GM10248 (cell line): Measurements from ENCODE around the gene GRIA2.

Experiments
- CTCF ChIA-PET: fragments of 300-600 bp; sonication (Branson Sonifier 250); formaldehyde crosslinking; extraction: SDS; loops from one replicate; lab custom pipeline; 2021; ENCODE audit warnings: antibody characterized with exemption; lab: Yijun Ruan, JAX
- POLR2A ChIA-PET: fragments of 350-650 bp; sonication (Branson Sonifier 250); formaldehyde crosslinking; extraction: SDS; loops from one replicate; lab custom pipeline; 2020; ENCODE audit warnings: antibody characterized with exemption; lab: Yijun Ruan, JAX
- DNase-seq: peaks from one replicate; pipeline ENCODE4 v3.0.0; 2012; ENCODE audit errors: extremely low spot score
- CTCF ChIP-seq: IDR thresholded peaks from 2 replicates; pipeline ENCODE4 v1.5.1; 2012; ENCODE audit warnings: mild to moderate bottlenecking, low read depth; ENCODE audit errors: extremely low read depth, missing control alignments, control extremely low read depth

Gene GRIA2

DNA sequence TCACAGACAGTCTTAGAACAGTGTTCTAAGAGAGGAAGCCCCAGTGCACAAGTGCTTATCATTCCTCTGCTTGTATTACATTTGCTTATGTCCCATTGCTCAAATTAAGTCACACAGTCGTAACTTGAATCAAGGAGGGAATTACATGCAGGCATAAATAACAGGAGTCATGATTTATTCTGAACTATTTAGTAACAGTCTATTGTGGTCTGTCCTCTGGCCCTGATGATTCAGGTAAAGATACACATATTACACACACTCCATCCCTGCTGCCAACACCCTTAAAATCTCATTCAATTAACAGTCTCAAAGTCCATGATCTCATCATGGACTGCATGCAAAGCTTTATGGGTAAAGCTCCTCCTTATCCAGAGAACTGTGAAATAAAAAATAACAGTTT, 60.1 kb downstream of the GRIA2 start:
- no peak for TF ChIP-seq CTCF
- DNase-seq, result no peak
- POLR2A ChIA-PET, result no interaction called here
- CTCF ChIA-PET, result no interaction called here

GRCh38 chr4:157282019-157282418, 61.5 kb downstream of the GRIA2 start:
- no peak for TF ChIP-seq CTCF
- no peak for DNase-seq
- ChIA-PET CTCF (interaction anchor here (1.5 kb wide), 1 partner anchor 9 kb away, joined by 4 read pairs; no protein-coding TSS in a partner anchor), POLR2A (no interaction called here)

DNA sequence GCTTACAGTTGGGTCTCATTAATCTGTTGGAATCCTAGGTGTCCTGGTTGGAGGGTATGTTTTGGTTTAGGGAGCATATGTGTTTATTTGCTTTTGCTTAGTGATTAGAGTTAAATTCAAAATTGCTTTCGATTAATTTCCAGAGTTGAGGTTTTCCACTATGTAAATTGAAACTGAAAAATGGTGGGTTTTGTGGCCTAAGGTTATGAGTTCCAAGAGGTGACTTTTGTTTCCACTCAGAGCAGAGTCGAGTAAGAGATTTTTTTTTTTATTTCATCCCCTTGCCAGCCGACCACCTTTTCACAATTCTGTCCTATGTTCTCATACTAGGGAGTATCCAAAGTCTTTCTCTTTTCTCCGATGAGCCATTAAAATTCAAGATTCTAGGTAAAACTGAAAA, 66.9 kb downstream of the GRIA2 start:
- no peak for TF ChIP-seq CTCF
- ChIA-PET CTCF (no interaction called here), POLR2A (no interaction called here)
- DNase-seq, result no peak

DNA sequence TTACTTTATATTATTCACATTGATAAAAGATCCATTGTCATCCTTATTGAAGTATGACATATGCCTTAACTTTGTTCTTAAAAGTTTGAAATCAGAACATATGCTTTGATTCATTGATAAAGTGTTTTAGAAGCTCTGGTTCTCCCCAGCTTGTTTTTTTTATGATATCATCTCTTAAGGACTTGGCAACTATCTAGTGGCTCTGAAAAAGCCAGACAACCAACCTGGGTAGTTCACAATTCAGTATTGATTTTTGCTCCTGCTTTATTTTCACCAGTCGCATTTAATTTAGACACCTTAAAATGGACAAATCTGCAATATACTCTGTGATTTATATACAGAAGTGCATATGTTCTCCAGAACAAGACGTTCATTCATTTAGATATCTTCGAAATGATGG, 70.1 kb downstream of the GRIA2 start:
- POLR2A ChIA-PET, result no interaction called here
- no peak for TF ChIP-seq CTCF
- CTCF ChIA-PET, result interaction anchor here (1.2 kb wide), 1 partner anchor 9 kb away, joined by 4 read pairs; no protein-coding TSS in a partner anchor
- DNase-seq, result no peak

DNA sequence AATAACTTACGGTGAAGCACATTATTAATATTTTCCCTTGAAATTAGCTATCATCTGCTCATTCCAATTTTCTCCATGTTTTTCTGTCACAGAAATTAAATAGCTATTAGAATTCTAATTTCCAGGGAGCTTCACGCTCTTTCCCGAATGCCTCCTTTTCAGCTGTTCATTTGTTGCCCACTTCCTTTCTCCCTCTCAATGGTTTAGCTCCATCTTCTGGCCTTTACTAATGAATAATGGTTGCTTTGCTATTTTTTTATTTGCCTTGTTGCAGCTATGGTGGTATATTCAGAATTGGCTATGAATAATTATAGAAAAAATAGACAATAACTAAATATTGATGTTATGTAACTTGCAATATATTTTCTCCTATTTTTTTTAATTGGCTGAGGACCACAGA, 70.5 kb downstream of the GRIA2 start:
- POLR2A ChIA-PET, result no interaction called here
- TF ChIP-seq CTCF, result no peak
- CTCF ChIA-PET, result interaction anchor here (1.2 kb wide), 1 partner anchor 9 kb away, joined by 4 read pairs; no protein-coding TSS in a partner anchor
- DNase-seq, result no peak

- ChIA-PET POLR2A (no interaction called here), CTCF (no interaction called here)
- no peak for DNase-seq
- TF ChIP-seq CTCF, result no peak
Measured at GRCh38 chr4:157293673-157294072, 73.1 kb downstream of the GRIA2 start.

DNA sequence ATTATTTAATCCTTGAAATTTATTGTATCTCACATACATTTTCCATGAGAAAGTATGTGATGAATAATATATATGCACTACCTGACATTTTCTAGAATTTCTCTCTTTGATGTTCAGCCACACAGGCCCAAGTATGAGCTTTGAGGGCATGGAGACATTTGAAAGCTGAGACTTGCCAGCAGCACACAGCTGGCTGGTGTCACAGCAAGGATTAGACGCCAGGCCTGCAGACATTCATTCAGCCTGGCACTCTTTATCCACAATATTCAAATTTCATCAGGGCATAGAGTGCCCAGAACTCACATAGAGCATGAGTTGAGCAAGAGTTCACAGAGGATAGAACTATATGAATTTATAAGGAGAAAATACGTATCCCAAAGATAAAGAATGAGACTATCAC, 74.0 kb downstream of the GRIA2 start:
- ChIA-PET CTCF (interaction anchor here (0.9 kb wide), 1 partner anchor 9 kb away, joined by 3 read pairs; no protein-coding TSS in a partner anchor), POLR2A (no interaction called here)
- no peak for DNase-seq
- no peak for TF ChIP-seq CTCF
